ENCODE results near the gene CCNG1.

DNA sequence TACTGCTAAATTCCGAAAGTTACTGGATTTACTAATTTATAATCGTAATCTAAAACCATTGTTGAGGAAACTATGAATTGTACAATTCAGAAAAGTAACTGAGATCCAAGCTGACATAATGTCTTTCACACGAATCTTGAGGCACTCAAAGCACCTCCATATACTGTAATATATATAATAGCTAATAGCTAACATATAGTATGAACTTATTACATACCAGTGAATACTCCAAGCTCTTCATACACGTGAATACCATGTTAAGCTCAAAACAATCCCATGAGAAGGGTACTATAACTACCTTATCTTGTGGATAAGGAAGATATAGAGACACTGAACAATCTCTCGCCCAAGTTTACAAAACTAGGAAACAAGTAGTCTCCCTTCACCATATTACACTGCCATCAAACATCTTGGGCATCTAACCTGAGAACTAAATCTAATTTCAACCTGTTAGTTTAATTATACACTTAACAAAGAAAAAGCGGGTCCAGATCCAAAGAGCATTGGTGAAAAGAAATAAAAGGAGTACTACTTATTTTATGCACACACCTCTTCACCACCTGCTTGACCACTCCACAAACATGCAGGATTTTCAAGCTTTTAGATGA lies 21.5 kb downstream of the CCNG1 start:
- TF ChIP-seq POLR2A (IDR thresholded peaks at IDR 0.05) = no peak
- TF ChIP-seq, protein P1, sequence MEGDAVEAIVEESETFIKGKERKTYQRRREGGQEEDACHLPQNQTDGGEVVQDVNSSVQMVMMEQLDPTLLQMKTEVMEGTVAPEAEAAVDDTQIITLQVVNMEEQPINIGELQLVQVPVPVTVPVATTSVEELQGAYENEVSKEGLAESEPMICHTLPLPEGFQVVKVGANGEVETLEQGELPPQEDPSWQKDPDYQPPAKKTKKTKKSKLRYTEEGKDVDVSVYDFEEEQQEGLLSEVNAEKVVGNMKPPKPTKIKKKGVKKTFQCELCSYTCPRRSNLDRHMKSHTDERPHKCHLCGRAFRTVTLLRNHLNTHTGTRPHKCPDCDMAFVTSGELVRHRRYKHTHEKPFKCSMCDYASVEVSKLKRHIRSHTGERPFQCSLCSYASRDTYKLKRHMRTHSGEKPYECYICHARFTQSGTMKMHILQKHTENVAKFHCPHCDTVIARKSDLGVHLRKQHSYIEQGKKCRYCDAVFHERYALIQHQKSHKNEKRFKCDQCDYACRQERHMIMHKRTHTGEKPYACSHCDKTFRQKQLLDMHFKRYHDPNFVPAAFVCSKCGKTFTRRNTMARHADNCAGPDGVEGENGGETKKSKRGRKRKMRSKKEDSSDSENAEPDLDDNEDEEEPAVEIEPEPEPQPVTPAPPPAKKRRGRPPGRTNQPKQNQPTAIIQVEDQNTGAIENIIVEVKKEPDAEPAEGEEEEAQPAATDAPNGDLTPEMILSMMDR (IDR thresholded peaks at IDR 0.05) = no peak

Measured in esophagus squamous epithelium (tissue), 4 donors.